GM18870 (cell line): Measurements from ENCODE around the gene PANX2.
"Not testable (repeated sequence)": the region's sequence is repeated elsewhere in the genome, so short reads cannot be mapped to it uniquely, and the experiment has no call there.

ENCODE experiments used
- ATAC-seq: cut with Tn5 transposase; IDR thresholded peaks from one replicate; pipeline ENCODE4 v1.9.1; 2021; ENCODE audit warnings: moderate library complexity; ENCODE audit not compliant: unreplicated experiment

The PANX2 gene

DNA sequence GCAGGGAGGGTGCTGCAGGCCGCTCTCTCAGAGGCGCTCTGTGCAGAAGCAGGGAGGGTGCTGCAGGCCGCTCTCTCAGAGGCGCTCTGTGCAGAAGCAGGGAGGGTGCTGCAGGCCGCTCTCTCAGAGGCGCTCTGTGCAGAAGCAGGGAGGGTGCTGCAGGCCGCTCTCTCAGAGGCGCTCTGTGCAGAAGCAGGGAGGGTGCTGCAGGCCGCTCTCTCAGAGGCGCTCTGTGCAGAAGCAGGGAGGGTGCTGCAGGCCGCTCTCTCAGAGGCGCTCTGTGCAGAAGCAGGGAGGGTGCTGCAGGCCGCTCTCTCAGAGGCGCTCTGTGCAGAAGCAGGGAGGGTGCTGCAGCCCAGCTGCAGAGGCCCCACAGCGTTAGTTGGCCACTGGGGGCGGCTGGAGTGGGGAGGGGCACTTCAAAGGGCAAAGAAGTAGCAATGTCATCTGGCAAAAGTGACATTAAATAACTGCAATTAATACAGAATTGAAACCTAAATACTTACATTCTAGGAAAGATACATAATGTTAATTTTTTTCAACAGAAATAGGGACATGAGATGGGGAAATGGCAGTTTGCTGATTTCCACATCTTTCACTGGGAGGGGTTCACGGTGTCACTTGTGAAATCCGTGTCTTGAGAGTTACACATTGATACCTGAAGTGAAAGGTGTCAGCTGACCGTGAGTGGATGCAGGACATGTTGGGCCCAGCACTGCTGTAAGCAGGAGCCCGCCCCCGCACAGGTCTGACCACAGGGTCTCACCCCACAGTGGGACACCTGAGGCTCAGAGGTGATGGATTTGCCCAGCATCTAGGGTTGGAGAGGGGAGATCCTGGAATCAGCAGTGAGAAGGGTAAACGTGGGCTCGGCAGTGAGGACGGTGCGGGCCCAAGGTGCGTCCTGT, 23.0 kb upstream of the PANX2 start:
- not testable (repeated sequence) for ATAC-seq

DNA sequence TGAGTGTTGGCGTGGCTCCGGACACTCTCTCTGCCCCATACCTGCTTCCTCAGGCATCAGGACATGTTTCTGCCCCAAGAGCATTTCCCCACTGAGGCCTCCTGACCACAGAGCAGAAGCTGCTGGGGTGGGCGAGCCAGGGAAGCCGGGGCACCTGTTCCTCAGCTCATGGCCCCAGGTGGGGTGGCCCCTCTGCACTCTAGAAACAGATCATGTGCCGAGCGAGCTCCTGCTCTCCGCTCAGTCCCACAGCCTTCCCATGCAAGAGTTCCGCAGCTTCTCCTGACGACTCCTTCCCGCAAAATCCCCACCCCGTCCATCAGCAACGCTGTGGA, 22.4 kb upstream of the PANX2 start:
- no peak for ATAC-seq

DNA sequence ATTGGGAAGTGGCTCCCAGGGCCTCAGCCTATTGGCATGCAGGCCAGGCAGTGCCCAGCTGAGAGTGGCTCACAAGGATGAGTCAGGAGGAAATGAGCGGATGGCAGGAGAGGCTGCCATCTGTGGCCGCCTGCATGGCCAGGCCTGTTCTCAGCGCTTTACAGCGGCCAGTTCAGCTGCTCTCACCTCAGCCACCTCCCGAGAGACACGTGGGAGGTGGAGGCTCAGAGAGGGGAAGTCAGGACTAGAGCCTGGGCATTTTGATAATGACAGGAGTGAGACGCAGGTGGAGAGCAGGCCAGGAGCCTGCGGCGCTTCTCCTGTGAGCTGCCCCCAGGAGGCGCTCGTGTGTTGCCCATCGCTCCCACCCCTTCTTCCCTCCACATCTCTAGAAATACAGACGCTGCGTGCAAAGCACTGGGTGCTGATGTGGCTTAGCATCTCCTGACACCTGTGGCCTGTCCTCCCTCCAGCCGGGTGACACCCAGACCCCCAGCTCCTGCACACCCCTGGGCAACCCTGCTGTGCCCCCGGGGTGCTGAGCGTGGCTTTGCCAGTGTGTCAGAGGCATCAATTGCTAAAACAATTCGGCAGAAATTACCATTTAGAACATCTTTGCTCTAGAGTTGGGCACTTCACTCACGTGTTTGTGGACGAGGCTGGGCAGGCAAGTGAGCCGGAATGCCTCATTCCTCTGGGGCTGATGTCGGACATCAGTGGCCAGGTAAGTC, 21.4 kb upstream of the PANX2 start:
- no peak for ATAC-seq

DNA sequence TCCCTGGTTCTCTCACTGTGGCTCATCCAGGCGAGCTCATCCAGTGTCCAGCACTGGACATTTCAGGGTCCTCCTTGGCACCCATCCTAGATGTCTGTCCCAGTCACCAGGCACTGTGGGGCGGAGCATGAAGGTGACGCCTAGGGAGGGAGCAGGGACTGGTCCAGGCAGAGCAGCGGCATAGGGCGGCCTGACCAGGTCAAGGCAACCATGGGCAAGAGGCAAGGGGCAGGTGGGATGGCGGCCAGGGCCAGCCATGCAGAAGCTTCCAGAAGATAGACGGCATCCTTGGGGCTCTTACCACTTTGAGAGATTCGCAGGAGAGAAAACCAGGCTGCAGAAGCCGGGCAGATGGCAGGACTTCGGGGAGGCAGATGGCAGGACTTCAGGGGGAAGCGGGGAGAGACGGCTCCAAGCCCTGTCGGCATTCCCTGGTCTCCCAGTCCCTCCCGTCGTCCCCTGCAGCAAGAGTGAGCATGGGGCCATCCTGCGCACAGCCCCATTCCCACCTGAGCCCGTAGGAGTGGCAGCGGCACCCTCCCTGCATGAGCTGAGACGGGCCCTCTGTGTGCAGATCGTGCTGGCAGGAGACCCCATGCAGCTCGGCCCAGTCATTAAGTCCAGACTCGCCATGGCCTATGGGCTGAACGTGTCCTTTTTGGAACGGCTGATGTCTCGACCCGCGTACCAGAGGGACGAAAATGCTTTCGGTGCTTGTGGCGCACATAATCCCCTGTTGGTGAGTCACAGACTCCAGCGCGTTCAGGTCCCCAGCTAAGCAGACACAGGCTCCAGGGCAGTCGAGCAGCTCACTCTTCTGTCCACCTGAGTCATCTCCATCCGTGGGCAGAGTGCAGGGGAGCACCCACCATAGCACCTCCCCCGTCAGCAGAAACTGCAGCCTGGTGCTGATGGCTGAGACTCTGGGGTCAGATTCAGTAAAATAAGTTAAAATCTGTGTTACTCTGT, 20.1 kb upstream of the PANX2 start:
- ATAC-seq = no peak

DNA sequence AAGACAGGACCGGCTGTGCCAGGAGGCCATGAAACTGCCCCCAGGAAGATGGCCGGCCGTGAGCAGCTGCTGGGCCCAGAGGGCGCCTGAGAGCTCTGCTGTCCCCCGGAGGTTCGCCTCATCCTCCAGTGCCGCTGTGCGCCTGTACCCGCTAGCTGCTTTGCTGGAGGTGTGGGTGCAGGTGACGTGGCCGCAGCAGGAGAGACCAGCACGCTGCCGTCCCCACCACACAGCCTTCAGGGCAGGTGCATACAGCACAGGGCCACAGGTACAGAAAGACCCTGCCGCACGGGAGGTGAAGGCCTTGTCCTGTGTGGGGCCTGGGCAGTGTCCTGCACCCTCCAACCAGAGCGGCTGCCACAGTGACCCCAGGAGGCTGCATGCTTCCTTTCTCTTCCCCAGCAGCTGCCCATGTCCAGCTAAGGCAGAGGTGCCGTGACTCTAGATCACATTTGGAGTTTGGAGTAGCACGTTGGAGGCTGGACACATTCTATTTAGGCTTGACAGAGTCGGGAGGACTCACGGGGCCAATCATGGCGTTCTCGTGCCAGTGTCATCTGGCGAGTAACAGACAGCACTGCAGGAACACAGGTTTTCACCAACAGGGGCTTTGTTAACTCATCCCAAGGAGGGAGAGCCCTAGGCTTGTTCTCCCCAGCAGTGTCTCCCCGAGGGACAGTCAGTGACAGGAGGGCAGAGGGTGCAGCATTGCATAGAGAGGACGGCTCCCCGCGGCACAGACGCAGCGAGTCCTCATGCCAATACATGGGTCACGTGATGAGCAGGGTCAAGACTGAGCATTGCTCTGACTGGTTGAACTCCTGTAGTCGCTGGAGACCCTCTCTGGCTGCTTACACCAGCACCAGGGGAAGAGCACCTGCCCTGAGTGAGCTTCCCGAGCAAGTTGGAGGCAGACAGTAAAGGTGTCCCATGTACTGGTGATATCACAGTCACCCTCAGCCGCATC, 18.7 kb upstream of the PANX2 start:
- ATAC-seq = no peak

DNA sequence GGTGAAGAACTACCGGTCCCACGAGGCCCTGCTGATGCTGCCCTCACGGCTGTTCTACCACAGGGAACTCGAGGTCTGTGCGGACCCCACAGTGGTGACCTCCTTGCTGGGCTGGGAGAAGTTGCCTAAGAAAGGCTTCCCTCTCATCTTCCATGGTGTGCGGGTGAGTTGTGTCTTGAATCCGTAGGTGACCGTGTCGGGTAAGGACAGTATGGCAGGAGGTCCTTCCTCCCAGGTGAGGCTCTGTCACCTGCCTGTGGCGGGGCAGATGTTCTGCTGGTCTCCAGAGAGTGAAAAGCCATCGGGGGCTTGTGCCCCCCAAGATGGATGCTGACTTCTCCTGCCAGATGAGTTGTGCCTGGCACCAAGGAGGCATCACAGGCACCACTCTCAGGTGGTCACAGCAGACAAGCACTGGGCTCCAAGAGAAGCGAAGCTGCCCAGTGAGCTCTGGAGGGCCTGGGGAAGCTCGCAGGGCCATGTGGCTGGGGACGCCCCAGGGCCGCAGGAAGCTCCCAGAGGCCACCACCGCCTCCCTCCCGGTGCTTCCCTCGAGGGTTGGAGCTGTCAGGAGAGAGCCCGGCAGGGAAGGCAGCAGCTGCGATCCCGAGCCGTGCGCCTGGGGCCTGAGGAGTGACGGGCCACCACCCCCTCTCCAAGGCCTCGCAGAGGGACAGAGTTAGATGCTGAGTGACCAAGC, 17.3 kb upstream of the PANX2 start:
- no peak for ATAC-seq

DNA sequence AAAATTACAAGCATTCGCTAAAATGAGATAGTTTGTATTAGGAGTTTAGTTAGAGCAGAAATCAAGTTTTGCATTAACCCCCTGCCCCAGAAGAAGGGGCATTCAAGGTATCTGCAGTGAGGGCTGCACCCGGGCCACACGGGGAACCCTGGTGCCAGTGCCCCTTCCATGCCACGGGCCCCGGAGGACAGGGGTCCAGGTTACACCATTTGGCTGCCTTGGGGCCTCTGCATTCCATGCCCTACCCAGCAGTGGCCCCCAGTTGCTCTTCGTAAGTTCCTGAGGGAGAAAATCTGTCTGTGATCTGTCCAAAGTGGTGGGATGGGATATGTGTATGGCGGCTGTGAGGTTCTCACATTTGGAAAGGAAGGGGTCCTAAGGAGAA, 16.8 kb upstream of the PANX2 start:
- ATAC-seq = no peak

DNA sequence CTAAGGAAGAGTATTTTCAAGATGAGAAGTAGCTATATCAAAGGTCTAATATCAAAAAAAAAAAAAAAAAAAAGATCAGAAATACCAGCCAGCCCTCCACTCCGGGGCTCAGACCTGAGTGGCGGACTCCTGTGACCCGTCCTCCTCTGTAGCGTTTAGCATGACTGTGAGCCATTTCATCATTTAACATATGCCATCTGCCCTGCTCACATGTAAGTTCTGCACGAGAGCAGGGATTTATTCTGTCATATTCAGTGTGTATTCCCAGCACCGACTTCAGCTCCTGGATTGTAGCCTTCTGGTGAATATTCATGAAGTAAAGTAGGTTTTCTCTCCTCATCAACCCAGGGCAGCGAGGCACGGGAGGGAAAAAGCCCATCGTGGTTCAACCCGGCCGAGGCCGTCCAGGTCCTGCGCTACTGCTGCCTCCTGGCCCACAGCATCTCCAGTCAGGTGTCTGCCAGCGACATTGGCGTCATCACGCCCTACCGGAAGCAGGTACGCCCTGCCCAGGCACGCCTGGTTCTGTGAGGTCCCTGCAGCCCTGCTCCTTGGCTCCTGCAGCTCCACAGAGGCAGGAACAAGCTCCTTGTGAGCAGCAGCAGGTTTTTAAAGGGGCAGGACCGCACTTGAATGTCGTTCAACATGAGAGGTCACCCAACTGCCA, 12.7 kb upstream of the PANX2 start:
- no peak for ATAC-seq

DNA sequence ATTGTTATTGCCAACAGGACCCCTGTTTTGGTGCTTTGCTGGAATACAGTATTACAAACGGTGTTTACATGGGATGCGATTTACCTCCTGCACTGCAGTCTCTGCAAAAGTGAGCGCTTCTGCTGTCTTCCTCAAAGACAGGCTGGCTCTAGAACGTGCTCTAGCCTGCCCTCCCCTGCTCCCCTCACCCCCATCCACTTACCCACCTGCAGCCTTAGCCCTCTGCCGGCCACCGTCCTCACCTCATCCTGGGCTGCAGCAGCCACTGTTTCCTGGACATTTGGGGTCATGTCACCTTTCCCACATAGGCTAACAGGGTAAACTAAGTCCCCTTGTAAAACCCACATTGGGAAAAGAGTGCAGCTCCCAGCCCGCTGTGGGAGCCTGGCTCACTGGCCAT, 9.6 kb upstream of the PANX2 start:
- ATAC-seq = no peak

DNA sequence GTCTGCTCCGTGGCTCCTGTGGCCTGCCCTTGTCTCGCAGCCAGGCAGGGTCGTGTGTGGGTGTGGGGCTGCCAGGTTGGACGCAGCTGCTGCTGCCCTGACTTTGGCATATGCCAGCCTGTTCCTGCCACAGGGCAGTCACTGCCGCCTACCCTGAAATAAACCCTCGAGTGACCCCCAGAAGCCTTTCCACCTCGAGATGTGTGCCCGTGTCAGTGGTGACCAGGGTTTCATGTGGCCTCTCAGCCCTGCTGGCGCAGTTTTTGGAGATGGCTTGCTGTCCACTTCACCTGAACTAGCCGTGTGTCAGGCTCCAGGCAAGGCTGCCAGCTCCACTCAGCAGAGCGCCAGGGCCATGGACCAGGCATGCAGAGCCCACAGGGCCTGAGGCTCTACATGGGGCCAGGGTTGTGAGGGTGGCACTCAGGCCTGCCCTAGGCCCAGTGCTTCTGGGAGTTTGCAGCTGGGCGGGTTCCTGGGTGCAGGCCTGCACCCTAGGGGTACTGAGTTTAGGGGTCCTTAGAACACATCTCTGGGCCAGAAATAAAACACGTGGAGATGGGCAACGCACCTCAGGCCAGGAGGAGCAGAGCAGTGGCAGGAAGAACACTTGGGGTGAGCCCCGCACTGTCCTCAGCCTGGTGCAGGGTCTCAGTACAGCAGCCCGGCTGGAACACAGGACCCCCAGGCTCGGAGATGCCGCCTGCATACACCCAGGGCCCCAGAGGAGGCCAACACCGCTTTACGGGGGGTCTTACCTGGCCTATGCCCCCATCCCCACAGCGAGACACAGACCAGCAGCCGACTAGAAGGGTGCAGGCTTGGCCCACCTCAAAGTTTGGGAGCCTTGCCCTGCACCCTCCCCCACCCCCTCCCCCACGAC, 8.8 kb upstream of the PANX2 start:
- ATAC-seq = no peak

DNA sequence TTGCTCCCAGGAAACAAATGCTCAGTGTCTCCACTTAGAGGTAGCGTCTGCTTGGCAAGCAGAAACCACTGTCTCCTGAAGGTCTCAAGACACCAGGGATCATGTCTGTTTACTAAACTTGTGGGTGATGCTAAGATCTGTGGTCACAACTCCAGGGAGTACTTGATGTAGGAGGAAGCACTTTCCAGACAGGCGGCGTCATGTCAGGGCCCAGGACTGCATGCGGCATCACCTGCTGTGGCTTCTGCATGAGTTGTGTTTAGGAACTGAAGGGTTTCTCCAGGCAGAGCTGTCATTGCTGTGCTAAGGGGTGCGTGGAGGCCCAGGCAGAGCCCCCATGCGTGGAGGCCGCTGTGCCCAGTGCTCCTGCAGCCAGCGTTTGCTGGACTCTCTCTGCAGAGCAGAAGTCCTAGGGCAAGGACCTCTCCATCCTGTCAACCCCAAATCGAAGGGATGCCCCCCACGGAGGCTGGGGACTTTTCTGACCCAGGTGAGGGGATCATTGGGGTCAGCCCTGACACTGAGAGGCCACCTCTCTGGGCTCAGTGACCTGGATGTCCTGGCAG, 8.1 kb upstream of the PANX2 start:
- ATAC-seq = no peak

DNA sequence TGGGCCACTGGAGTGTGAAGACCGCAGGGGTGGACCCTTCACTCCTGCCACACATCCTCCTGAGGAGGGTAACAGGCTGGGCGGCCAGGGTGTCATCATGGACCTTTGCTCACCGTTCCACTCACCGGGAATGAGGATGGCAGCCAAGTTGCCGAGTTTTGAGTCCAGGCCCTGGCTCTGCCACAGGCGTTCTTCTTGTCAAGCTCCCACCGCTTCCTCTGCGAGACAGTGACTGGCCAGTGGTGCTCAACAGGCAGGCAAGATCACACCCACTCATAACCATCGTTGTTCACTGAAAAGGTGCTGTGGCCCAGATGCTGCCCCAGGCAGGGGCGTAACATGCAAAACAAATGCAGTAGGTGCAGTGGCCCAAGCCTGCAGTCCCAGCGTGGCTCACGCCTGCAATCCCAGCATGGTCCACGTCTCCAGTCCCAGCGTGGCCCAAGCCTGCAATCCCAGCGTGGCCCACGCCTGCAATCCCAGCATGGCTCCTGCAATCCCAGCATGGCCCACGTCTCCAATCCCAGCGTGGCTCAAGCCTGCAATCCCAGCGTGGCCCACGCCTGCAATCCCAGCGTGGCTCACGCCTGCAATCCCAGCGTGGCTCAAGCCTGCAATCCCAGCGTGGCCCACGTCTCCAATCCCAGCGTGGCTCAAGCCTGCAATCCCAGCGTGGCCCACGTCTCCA, 5.0 kb upstream of the PANX2 start:
- no peak for ATAC-seq

DNA sequence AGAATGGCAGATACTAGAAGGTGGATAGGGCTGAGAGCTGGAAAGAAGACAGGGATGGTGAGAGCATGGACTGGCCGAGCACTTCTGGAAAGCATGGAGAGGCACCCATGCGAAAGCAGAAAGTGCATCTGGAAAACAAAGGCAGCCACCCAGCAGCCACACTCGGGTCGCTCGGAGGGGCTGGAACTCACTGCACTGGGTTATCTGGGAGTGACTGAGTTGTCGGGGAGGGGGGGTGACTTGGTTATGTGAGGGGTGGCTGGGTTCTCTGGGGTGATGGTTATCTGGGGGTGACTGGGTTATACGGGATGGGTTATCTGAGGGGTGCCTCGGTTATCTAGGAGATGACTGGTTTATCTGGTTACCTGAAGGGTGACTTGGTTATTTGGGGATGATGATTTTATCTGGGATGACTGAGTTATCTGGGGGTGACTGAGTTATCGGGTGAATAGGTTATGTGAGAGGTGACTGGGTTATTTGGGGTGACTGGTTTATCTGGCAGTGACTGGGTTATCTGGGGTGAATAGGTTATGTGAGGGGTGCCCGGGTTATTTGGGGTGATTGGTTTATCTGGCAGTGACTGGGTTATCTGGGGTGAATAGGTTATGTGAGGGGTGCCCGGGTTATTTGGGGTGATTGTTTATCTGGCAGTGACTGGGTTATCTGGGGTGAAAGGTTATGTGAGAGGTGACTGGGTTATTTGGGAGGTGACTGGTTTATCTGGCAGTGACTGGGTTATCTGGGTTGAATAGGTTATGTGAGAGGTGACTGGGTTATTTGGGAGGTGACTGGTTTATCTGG, 2.6 kb upstream of the PANX2 start:
- no peak for ATAC-seq

DNA sequence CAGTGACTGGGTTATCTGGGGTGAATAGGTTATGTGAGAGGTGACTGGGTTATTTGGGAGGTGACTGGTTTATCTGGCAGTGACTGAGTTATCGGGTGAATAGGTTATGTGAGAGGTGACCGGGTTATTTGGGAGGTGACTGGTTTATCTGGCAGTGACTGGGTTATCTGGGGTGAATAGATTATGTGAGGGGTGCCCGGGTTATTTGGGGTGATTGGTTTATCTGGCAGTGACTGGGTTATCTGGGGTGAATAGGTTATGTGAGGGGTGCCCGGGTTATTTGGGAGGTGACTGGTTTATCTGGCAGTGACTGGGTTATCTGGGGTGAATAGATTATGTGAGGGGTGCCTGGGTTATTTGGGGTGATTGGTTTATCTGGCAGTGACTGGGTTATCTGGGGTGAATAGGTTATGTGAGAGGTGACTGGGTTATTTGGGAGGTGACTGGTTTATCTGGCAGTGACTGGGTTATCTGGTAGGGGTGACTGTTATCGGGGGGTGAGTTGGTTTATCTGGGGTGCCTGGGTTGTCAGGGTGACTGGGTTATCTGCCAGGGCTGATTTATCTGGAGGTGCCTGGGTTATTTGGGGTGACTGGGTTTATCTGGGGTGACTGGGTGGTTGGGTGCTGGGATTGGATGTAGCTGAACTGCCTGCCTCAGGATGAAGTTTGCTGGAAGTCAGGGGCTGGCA, 1.9 kb upstream of the PANX2 start:
- ATAC-seq = not testable (repeated sequence)

DNA sequence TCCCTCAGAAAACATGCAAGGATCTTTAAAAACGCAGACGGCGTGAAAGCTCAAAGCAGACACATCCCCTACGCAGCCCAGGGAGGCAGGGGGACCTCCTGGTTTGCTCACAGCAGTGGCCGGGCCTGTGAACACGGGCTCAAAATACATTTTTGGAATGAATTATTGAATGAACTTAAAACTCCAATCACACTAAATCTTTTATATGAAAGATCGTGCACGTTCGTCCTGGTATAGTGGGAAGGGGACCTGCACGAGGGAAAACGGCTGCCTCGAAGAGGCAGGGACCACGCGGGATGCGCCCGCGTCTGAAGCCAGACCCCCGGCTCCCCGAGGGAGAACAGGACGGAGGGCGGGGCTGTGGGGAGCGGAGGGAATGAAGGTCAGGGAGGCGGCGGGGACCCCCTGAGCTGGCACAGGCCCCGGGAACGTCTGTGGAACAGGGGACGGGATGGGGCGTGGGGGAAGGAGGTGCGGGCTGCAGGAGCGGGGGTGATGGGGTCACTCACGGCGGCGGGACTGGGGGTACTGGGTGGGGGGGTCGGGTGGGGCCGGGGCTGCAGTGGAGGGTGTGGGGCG, 1.3 kb upstream of the PANX2 start:
- no peak for ATAC-seq
